Lung (tissue), 12 donors: ENCODE results near the gene ARID1B. TPM values are rescaled to one million over a fixed set of nuclear protein-coding genes. Genes with fewer than 3 reads are reported as not detected.

ENCODE experiments used
- ATAC-seq: fragments of 200-7000 bp; cut with Tn5 transposase; one replicate; pipeline ENCODE4 v1.9.1; 2020; ENCODE audit warnings: moderate number of reproducible peaks; ENCODE audit not compliant: insufficient read depth, low FRiP score
- DNase-seq, 3 donors: peaks; one replicate each; pipeline ENCODE4 v3.0.0-alpha.2; 2013 to 2017
- H3K27ac ChIP-seq, 2 donors: one replicate each; pipeline ENCODE4 v1.5.1; 2013; ENCODE audit warnings: mild to moderate bottlenecking in 2 of 2, moderate library complexity in 2 of 2, control low read depth in 1 of 2, inconsistent platforms in 1 of 2, low read depth in 1 of 2, low read length in 1 of 2
- H3K27me3 ChIP-seq, 3 donors: one replicate each; pipeline ENCODE4 v1.5.1; 2013; ENCODE audit warnings: low read length in 2 of 3; ENCODE audit not compliant: control insufficient read depth in 3 of 3, insufficient read depth in 3 of 3
- H3K36me3 ChIP-seq, 4 donors: one replicate each; pipeline ENCODE4 v1.5.1; 2013; ENCODE audit warnings: low read length in 4 of 4, mild to moderate bottlenecking in 1 of 4, moderate library complexity in 1 of 4; ENCODE audit not compliant: control insufficient read depth in 4 of 4, insufficient read depth in 4 of 4
- H3K4me1 ChIP-seq, 5 donors: one replicate each; pipeline ENCODE4 v1.5.1; 2013; ENCODE audit warnings: low read length in 5 of 5, mild to moderate bottlenecking in 2 of 5, moderate library complexity in 1 of 5; ENCODE audit not compliant: control insufficient read depth in 5 of 5, insufficient read depth in 5 of 5
- H3K4me3 ChIP-seq: one replicate; pipeline ENCODE4 v1.5.1; 2013; ENCODE audit warnings: mild to moderate bottlenecking, control low read depth, moderate library complexity
- H3K9ac ChIP-seq, 2 donors: one replicate each; pipeline ENCODE4 v1.5.1; 2013; ENCODE audit warnings: low read length in 2 of 2, control low read depth in 1 of 2; ENCODE audit not compliant: insufficient read depth in 1 of 2
- H3K9me3 ChIP-seq, 4 donors: one replicate each; pipeline ENCODE4 v1.5.1; 2013; ENCODE audit warnings: low read length in 3 of 4, mild to moderate bottlenecking in 1 of 4, moderate library complexity in 1 of 4; ENCODE audit not compliant: control insufficient read depth in 4 of 4, insufficient read depth in 3 of 4
- CTCF ChIP-seq: IDR thresholded peaks from 2 replicates; pipeline ENCODE4 v1.5.1; 2012; ENCODE audit warnings: mild to moderate bottlenecking; ENCODE audit errors: control extremely low read depth, extremely low read depth
- WGBS, 2 donors: extraction: QIAGEN DNeasy Blood & Tissue Kit; methylation state at CpG; one replicate each; pipeline ENCODE4 v1.1.7; 2013; 5-methylcytosine and 5-hydroxymethylcytosine counted together
- polyA plus RNA-seq, 2 donors: library from polyadenylated mRNA; stranded (reverse); fragments of 200-250 nt; gene quantifications; one replicate each; pipeline ENCODE4 v1.2.1, GENCODE V29; 2013
- total RNA-seq, 2 donors: library from RNA; depleted of rRNA in 1 of 2; stranded (reverse); fragments of >200 nt in 1 of 2; gene quantifications; one replicate each; pipeline ENCODE4 v1.2.1, GENCODE V29; 2014 to 2021
- donor health status: control.
- donor health status: control.
- donor health status: Bipolar disorder and iron deficiency.
- donor health status: healthy.
- donor health status: DM: yes; HTN: yes; CAD: no.

The ARID1B gene
- total and polyA plus RNA-seq, 4 donors, result 10.5 to 239 (median 50.9) TPM

- Histone ChIP-seq H3K36me3 (no peaks in the 10 kb centered on the region), H3K9me3 (peaks cover 0 to 5% (median 2%) of the 10 kb centered on the region in 4 donors), H3K27ac (no peak overlapping the region), H3K4me1 (no peaks in the 10 kb centered on the region), H3K4me3 (no peak overlapping the region), H3K27me3 (no peaks in the 10 kb centered on the region), H3K9ac (no peak overlapping the region)
- WGBS, 2 donors, result 92 to 95% methylated on average over 21 of the region's 21 CpGs
- DNase-seq, result no peak
- no peak for ATAC-seq
- no peak for TF ChIP-seq CTCF
Observed at GRCh38 chr6:157246048-157246630, 469.0 kb downstream of the ARID1B start.

- ATAC-seq (no peak), DNase-seq (no peak)
- WGBS, 2 donors, result 93 to 94% methylated on average over 14 of the region's 14 CpGs
- H3K9ac ChIP-seq, result no peak overlapping the region
- H3K4me3 ChIP-seq, result no peak overlapping the region
- no peaks in the 10 kb centered on the region for H3K36me3 ChIP-seq
- TF ChIP-seq CTCF, result no peak
- no peaks in the 10 kb centered on the region for H3K27me3 ChIP-seq
- H3K27ac ChIP-seq, result no peak overlapping the region
- no peaks in the 10 kb centered on the region for H3K4me1 ChIP-seq
- peaks cover 0 to 5% (median 2%) of the 10 kb centered on the region in 4 donors for H3K9me3 ChIP-seq
Observed at GRCh38 chr6:157246771-157247484, 469.8 kb downstream of the ARID1B start.

GRCh38 chr6:157248264-157248663 is 471.1 kb downstream of the ARID1B start:
- 51 to 68% methylated on average over 1 of the region's 1 CpG for WGBS, 2 donors
- H3K27me3 ChIP-seq, result no peaks in the 10 kb centered on the region
- H3K36me3 ChIP-seq, result no peaks in the 10 kb centered on the region
- peaks cover 0 to 7% (median 2%) of the 10 kb centered on the region in 4 donors for H3K9me3 ChIP-seq
- DNase-seq (no peak), ATAC-seq (no peak)
- no peak for TF ChIP-seq CTCF
- no peak overlapping the region for H3K9ac ChIP-seq
- peaks cover 0 to 3% (median 0%) of the 10 kb centered on the region in 5 donors for H3K4me1 ChIP-seq
- H3K27ac ChIP-seq, result no peak overlapping the region
- no peak overlapping the region for H3K4me3 ChIP-seq
